Astrocyte of the spinal cord (primary cell): Measurements from ENCODE around the gene AP1B1.

ENCODE experiments used
- DNase-seq: peaks from one replicate; pipeline ENCODE4 v3.0.0; 2011; ENCODE audit warnings: low read depth, low spot score
- H3K4me3 ChIP-seq: 2 replicates; pipeline ENCODE4 v1.5.1; 2011; ENCODE audit warnings: low read depth, mild to moderate bottlenecking, low read length, moderate library complexity
- in situ Hi-C: cut with HindIII; loops from 2 replicates; pipeline ENCODE4 v1.10.0; 2017; ENCODE audit warnings: low sequenced_read_pairs
- TF ChIP-seq, protein P1 (sequence below): IDR thresholded peaks from 2 replicates; pipeline ENCODE4 v1.5.1; 2012; ENCODE audit warnings: low read depth, mild to moderate bottlenecking, low read length, inconsistent platforms

Gene AP1B1

DNA sequence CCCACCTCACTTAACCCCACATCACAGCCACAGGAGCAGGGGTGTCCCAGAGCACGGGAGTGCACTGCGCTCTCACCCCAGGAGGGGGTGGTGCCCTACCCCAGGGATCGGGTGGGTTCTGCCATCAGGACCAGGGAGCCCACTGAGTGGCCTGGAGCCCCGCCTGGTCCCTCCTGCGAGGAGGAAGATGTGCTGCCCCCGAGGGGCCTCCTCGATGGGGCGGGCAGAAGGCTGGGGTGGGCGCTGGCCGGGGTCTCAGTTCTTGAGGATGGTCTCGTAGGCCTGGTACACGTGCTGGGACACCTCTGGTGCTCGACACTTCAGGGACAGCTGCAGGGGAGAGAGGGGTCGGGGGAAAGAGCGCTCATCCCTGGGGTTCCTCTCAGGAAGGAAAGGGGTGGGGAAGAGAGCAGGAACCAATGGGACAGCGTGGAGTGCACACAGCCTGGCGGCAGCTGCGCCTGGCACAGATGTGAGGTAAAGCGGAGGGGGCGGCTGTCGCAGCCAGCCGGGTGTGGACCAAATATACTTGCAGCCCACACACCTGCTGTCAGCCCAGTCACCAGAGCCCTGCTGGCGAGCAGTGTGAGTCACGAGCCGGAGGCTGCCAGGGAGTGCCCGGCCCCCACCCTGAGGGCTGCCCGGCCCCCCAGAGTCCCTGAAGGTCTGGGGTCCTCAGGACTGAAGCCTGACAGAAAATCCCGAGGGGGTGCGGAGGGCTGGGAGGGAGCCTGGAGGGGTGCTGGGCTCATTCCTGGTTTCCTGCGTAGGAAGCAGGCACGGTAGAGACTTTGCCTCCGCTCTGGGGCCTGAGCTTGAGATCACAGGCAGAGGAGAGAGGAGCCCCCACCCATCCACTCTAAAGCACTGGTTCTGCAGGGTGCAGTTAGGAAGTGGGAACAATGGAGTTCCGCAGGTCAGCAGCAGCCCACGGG lies 59.5 kb downstream of the AP1B1 start:
- no peak for DNase-seq
- TF ChIP-seq, protein P1, sequence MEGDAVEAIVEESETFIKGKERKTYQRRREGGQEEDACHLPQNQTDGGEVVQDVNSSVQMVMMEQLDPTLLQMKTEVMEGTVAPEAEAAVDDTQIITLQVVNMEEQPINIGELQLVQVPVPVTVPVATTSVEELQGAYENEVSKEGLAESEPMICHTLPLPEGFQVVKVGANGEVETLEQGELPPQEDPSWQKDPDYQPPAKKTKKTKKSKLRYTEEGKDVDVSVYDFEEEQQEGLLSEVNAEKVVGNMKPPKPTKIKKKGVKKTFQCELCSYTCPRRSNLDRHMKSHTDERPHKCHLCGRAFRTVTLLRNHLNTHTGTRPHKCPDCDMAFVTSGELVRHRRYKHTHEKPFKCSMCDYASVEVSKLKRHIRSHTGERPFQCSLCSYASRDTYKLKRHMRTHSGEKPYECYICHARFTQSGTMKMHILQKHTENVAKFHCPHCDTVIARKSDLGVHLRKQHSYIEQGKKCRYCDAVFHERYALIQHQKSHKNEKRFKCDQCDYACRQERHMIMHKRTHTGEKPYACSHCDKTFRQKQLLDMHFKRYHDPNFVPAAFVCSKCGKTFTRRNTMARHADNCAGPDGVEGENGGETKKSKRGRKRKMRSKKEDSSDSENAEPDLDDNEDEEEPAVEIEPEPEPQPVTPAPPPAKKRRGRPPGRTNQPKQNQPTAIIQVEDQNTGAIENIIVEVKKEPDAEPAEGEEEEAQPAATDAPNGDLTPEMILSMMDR = no peak
- in situ Hi-C loops = no loop called here
- no peak overlapping the region for H3K4me3 ChIP-seq

DNA sequence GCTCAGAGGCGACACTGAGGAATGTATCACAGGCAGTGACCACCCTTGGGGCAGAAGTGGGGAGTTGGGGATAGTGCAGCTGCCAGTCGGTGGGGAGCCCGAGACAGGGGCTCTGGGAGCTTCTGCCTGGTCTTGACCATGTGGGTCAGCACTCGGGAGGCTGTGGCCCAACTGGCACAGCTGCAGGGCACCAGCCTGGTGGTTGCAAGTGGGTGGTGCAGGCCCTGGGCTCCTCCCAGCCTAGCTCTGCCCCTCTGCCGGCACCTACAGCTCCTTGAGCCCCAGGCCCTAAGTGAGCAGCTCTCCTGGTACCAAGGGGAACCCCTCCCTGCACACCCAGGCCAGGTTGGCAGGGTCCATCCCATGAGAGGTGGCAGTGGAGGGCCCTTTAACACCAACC lies 60.3 kb downstream of the AP1B1 start:
- TF ChIP-seq, protein P1 = peak; percentile 36
- in situ Hi-C loops = no loop called here
- H3K4me3 ChIP-seq = no peak overlapping the region
- DNase-seq = no peak

DNA sequence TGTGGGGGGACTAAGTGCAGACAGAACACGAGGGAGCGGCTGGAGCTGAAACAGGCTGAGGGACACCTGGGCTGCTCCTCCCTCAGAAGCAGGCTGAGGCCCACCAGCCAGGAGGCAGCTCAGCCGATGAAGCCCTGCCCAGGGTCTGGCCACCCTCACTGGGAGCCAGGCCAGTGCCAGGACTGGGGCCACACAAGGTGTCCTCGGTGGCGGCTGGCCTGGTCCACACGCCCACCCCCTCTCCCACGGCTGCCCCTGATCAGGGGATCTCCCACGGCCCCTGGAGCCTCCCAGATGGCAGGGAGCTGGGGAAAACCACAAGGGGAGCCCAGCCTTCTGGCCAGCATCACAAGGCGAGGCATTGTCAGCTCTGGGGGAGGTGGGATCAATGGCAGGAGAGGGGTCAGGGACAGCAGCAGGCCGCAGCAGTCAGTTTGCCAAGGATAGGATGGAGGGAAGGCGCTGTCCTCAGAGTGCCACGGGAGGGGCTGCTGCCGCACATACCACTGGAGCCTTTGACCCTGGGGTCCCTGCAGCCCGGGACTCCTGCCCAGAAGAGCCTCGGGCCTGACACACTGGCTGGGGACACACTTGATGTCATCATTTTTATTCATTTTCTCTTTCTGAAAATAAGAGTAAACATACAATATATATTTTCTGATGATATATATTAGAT lies 61.1 kb downstream of the AP1B1 start:
- in situ Hi-C loops = no loop called here
- no peak for DNase-seq
- H3K4me3 ChIP-seq = no peak overlapping the region
- TF ChIP-seq, protein P1 = no peak

DNA sequence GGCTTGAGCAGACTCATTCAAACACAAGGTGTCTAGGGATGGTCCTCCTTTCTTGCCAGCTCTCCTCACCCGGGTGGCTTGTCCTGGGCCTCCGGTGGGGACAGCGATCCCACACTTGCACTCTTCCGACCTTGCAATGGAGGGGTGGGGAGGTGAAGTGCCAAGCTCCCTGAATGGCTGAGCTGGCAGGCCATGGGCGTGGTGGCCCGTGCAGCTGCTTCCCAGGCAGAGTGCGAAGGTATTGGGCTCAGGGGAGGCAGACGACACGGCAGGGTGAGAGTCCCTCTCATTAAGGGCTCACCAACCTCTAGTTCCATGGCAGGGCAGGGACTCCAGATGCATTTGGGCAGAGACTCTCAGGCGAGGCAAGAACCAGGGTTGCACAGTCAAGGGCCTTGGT lies 61.9 kb downstream of the AP1B1 start:
- no peak overlapping the region for H3K4me3 ChIP-seq
- TF ChIP-seq, protein P1 = no peak
- DNase-seq = no peak
- in situ Hi-C loops = no loop called here

DNA sequence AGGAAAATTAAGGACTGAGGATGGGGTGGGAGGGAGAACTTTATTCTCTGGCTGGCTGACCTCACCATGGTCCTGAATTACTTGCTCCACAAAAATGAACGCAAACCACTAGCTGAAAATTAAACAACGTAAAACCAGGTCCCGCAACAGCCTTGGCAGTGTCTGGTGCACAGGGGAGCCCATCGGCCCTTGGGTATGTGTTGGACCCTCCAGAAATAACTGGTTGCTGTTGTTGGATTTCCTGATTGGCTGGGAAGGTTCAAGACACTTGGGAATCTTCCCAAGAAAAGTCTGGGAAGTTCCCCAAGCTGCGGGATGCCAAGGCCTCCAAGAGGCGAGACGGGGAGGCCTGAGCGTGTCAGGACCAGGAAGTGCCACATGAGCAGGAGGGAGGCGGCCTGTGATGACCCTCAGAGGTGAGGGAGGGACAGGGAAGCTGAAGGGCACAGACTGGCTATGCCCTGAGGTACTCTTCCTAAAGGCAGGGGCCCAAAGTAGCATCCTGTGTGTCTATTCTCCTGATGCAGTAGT lies 62.5 kb downstream of the AP1B1 start:
- in situ Hi-C loops = no loop called here
- TF ChIP-seq, protein P1 = no peak
- H3K4me3 ChIP-seq = no peak overlapping the region
- no peak for DNase-seq

DNA sequence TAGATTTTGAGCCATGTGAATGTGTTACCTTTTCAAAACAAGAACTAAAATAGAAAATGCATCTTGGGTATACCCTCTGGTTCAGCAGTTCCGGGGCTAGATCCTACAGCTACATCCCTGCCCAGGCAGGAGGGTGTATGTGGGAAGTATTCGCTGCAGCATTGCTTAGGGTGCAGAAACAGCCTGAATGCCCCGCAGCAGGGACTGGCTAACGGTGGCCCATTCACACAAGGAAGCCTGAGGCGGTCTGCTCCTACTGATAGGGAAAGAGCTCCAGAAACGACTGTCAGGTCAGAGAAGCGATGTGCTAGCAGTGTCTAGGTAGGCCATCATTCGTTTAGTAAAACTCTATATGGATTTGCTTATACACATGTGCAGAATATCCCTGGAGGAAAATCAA lies 63.0 kb downstream of the AP1B1 start:
- TF ChIP-seq, protein P1 = no peak
- no peak overlapping the region for H3K4me3 ChIP-seq
- in situ Hi-C loops = no loop called here
- DNase-seq = no peak
